ENCODE measurements around the gene CTR9. TPM values are rescaled to one million over a fixed set of nuclear protein-coding genes. Genes with fewer than 3 reads are reported as not detected.
A peak's percentile ranks its signal among the peaks of the same experiment; 100 is the strongest.
"Not testable (repeated sequence)": the region's sequence is repeated elsewhere in the genome, so short reads cannot be mapped to it uniquely, and the experiment has no call there.

Gene CTR9
- polyA plus RNA-seq, 6 donors from 2014 or later, result 29.0 to 67.9 (median 59.0) TPM

- not testable (repeated sequence) for DNase-seq; H3K27me3 Mint-ChIP-seq; H3K36me3 Mint-ChIP-seq; ATAC-seq (ENCODE audit: low read depth in 2 of 2); H3K4me3 Mint-ChIP-seq; H3K9me3 Mint-ChIP-seq
- Mint-ChIP-seq H3K27ac (peak overlapping the region in 3 of 6 donors; percentile 33 to 98 (median 88)), H3K4me1 (peaks cover 20 to 37% (median 32%) of the 10 kb centered on the region in 3 donors)
These were observed 71.4 kb downstream of the CTR9 start for GRCh38 chr11:10822491-10822890.

- H3K27me3 Mint-ChIP-seq, result no peaks in the 10 kb centered on the region
- H3K4me1 Mint-ChIP-seq, result peaks cover 20 to 37% (median 32%) of the 10 kb centered on the region in 3 donors
- H3K9me3 Mint-ChIP-seq, result no peaks in the 10 kb centered on the region
- no peaks in the 10 kb centered on the region for H3K36me3 Mint-ChIP-seq
- H3K27ac Mint-ChIP-seq, result peak overlapping the region; percentile 41 to 98 (median 91)
- DNase-seq (no peak), ATAC-seq (ENCODE audit: low read depth in 2 of 2) (peak in 1 of 2 donors; percentile 17)
- peak overlapping the region; percentile 18 to 81 (median 52) for H3K4me3 Mint-ChIP-seq
These were observed 72.1 kb downstream of the CTR9 start for GRCh38 chr11:10823152-10823579.

GRCh38 chr11:10824888-10825287 lies 73.8 kb downstream of the CTR9 start:
- ATAC-seq (ENCODE audit: low read depth in 2 of 2), result peak; percentile 98 to 99
- Mint-ChIP-seq H3K4me3 (peak overlapping the region in 7 of 8 donors; percentile 24 to 88 (median 72)), H3K27me3 (no peaks in the 10 kb centered on the region), H3K36me3 (peaks cover 0 to under 1% of the 10 kb centered on the region in 2 donors), H3K27ac (peak overlapping the region; percentile 74 to 99 (median 92)), H3K9me3 (no peaks in the 10 kb centered on the region), H3K4me1 (peaks cover 20 to 37% (median 32%) of the 10 kb centered on the region in 3 donors)
- DNase-seq, result peak; percentile 61

- DNase-seq, result no peak
- Mint-ChIP-seq H3K27me3 (no peaks in the 10 kb centered on the region), H3K36me3 (peaks cover 0 to 4% of the 10 kb centered on the region in 2 donors), H3K4me3 (no peak overlapping the region), H3K27ac (no peak overlapping the region), H3K9me3 (no peaks in the 10 kb centered on the region), H3K4me1 (peaks cover 18 to 27% (median 25%) of the 10 kb centered on the region in 3 donors)
- ATAC-seq (ENCODE audit: low read depth in 2 of 2), result no peak
These were observed 77.4 kb downstream of the CTR9 start for GRCh38 chr11:10828402-10828801.

- H3K4me1 Mint-ChIP-seq, result peaks cover 17 to 20% (median 18%) of the 10 kb centered on the region in 3 donors
- ATAC-seq (ENCODE audit: low read depth in 2 of 2), result no peak
- no peak for DNase-seq
- H3K27me3 Mint-ChIP-seq, result no peaks in the 10 kb centered on the region
- H3K36me3 Mint-ChIP-seq, result peaks cover 0 to 4% of the 10 kb centered on the region in 2 donors
- H3K9me3 Mint-ChIP-seq, result no peaks in the 10 kb centered on the region
- no peak overlapping the region for H3K4me3 Mint-ChIP-seq
- no peak overlapping the region for H3K27ac Mint-ChIP-seq
These were observed 78.1 kb downstream of the CTR9 start for GRCh38 chr11:10829139-10829538.

Other genes with a start within 250 kb of the CTR9 start
- 100 to 1,000 TPM; 101 to 187 (median 132) TPM for gene RNF141, start 210.1 kb upstream of the CTR9 start, polyA plus RNA-seq (ENCODE audit: low read depth in 6 of 6)
- gene LYVE1, start 182.6 kb upstream of the CTR9 start, polyA plus RNA-seq (ENCODE audit: low read depth in 6 of 6), result under 1 TPM in 5 of 6 donors, not detected in 1; 0.08 to 0.38 (median 0.29) TPM
- 1 to 10 TPM in 2 of 6 donors, under 1 TPM in 4; 0.57 to 1.0 (median 0.78) TPM for gene IRAG1, start 57.5 kb upstream of the CTR9 start, polyA plus RNA-seq (ENCODE audit: low read depth in 6 of 6)
- gene EIF4G2, start 57.7 kb downstream of the CTR9 start, polyA plus RNA-seq (ENCODE audit: low read depth in 6 of 6), result 100 to 1,000 TPM; 536 to 677 (median 589) TPM
- 10 to 100 TPM; 17.1 to 46.3 (median 35.0) TPM for gene ZBED5, start 106.8 kb downstream of the CTR9 start, polyA plus RNA-seq (ENCODE audit: low read depth in 6 of 6)